ENCODE results near the gene KIF11. TPM values are rescaled to one million over a fixed set of nuclear protein-coding genes. Genes with fewer than 3 reads are reported as not detected.

The KIF11 gene
- polyA plus RNA-seq, 2 of the 4 experiments (the other 2 are of a cell fraction), result 32.5 to 38.7 TPM

- TF ChIP-seq REST (IDR thresholded peaks at IDR 0.05), result no peak
- TF ChIP-seq EHF (CRISPR knock-in tag; IDR thresholded peaks at IDR 0.05), result no peak
- no peak for TF ChIP-seq HEYL (CRISPR knock-in tag; IDR thresholded peaks at IDR 0.05)
- no peak for TF ChIP-seq KDM1A (IDR thresholded peaks at IDR 0.05; ENCODE audit: low read depth)
- no peak for TF ChIP-seq ZSCAN20 (CRISPR knock-in tag; IDR thresholded peaks at IDR 0.05)
- TF ChIP-seq EHMT2 (IDR thresholded peaks at IDR 0.05; ENCODE audit: low read depth), result no peak
- TF ChIP-seq RARB (CRISPR knock-in tag; IDR thresholded peaks at IDR 0.05), result no peak
- TF ChIP-seq HDAC2 (IDR thresholded peaks at IDR 0.05), result no peak
- TF ChIP-seq NFE2L2 (conservative IDR thresholded peaks at IDR 0.05; ENCODE audit: low read length), result no peak
- TF ChIP-seq USF2 (IDR thresholded peaks at IDR 0.05), result no peak
- TF ChIP-seq HMGXB4 (CRISPR knock-in tag; IDR thresholded peaks at IDR 0.05; ENCODE audit: borderline replicate concordance), result no peak
- no peak for TF ChIP-seq ELK1 (IDR thresholded peaks at IDR 0.05; ENCODE audit: low read depth, low read length)
- no peak for TF ChIP-seq CEBPB (IDR thresholded peaks at IDR 0.05)
Measured at GRCh38 chr10:92574548-92575261, 18.2 kb upstream of the KIF11 start (continued).

- TF ChIP-seq RNF2 (IDR thresholded peaks at IDR 0.05; ENCODE audit: borderline replicate concordance, low read depth) (no peak), BHLHE40 (IDR thresholded peaks at IDR 0.05; ENCODE audit: low read depth, low read length) (no peak), FOSL2 (IDR thresholded peaks at IDR 0.05) (no peak), FOSL2 (CRISPR knock-in tag; IDR thresholded peaks at IDR 0.05) (peak; percentile 34; the same call in 1 of the 2 replicates), KDM1A (IDR thresholded peaks at IDR 0.05; ENCODE audit: low read depth) (no peak), HDAC2 (IDR thresholded peaks at IDR 0.05) (no peak), HES2 (IDR thresholded peaks at IDR 0.05) (no peak), JUNB (IDR thresholded peaks at IDR 0.05) (no peak), TFCP2L1 (CRISPR knock-in tag; IDR thresholded peaks at IDR 0.05) (no peak)
- no peak overlapping the region for H3K4me3 ChIP-seq
- peaks cover 30% of the 10 kb centered on the region for H3K4me1 ChIP-seq
- no peak for ATAC-seq
- no peak overlapping the region for H3K27ac ChIP-seq
- H3K9me3 ChIP-seq, result no peaks in the 10 kb centered on the region
- H3K4me2 ChIP-seq, result peak overlapping the region; percentile 91
- POLR2A ChIA-PET, result interaction anchor here (3.5 kb wide), 1 partner anchor 16 kb away, joined by 32 read pairs; the partner anchor contains the start of gene KIF11
- no peak for FAIRE-seq
- peak in 1 of 2 experiments; percentile 34 for DNase-seq (ENCODE audit: low read depth in 1 of 2, low spot score in 1 of 2)
- CTCF ChIA-PET, result interaction anchor here (1.3 to 7.0 kb wide), 9 partner anchors 11 to 311 kb away, joined by 3 to 79 read pairs (median 5); no protein-coding TSS in a partner anchor
Measured at GRCh38 chr10:92575961-92576360, 17.0 kb upstream of the KIF11 start.

Measured in A549 (cell line).